Loucy (cell line): Measurements from ENCODE around the gene IQSEC1.

Experiments used
- CTCF ChIP-seq: fragments of 200-600 bp; sonication (generic); conservative IDR thresholded peaks from 2 replicates; pipeline ENCODE4 v1.5.1; 2014; ENCODE audit warnings: mild to moderate bottlenecking, antibody characterized with exemption, low read length
- EZH2phosphoT487 ChIP-seq: fragments of 200-600 bp; IDR thresholded peaks from 2 replicates; pipeline ENCODE4 v1.6.1; 2018; ENCODE audit warnings: antibody characterized with exemption, mild to moderate bottlenecking, moderate library complexity, borderline replicate concordance

DNA sequence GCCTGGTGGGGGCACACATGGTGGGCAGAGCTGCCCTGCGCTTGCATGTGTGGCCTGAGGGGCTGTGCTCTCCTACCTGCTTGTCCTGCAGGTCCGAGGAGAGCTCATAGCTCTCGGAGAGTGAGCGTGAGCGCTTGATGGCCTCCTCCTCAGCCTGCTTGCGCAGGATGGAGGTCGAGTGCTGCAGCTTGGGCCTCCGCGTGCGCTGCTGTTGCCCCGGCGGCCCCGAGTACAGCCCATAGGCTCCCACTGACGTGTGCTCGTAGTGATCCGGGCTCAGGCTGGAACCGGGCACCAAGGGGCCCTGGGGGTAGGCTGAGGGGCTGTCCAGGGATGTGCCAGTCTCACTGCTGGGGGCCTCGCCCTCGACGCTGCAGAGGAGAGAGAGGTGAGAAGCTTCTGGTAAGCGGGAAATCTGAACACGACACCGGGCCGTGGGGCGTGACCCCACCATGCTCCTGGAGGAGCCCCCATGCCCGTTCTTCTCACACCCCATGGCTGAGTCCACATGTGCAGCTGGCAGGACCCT, 131.7 kb downstream of the IQSEC1 start:
- TF ChIP-seq CTCF (no peak), EZH2phosphoT487 (no peak)
